HEK293T (cell line): ENCODE data around the gene CAMK2G.
"Not testable (repeated sequence)": the region's sequence is repeated elsewhere in the genome, so short reads cannot be mapped to it uniquely, and the experiment has no call there.

Source experiments
- ARNT ChIP-seq: fragments of 450-650 bp; IDR thresholded peaks from 2 replicates; pipeline ENCODE4 v1.6.1; 2017; ENCODE audit warnings: mild to moderate bottlenecking
- BHLHE40 ChIP-seq: fragments of 450-650 bp; IDR thresholded peaks from 2 replicates; pipeline ENCODE4 v1.6.1; 2016; ENCODE audit warnings: mild to moderate bottlenecking, moderate library complexity, borderline replicate concordance
- FOXA1 ChIP-seq: fragments of 450-650 bp; IDR thresholded peaks from 2 replicates; pipeline ENCODE4 v1.6.1; 2016; ENCODE audit warnings: mild to moderate bottlenecking
- FOXK2 ChIP-seq: fragments of 450-650 bp; IDR thresholded peaks from 2 replicates; pipeline ENCODE4 v1.6.1; 2016; ENCODE audit warnings: mild to moderate bottlenecking
- FOXM1 ChIP-seq: fragments of 450-650 bp; IDR thresholded peaks from 2 replicates; pipeline ENCODE4 v1.6.1; 2017; ENCODE audit warnings: mild to moderate bottlenecking, borderline replicate concordance
- HDGF ChIP-seq: fragments of 450-650 bp; IDR thresholded peaks from 2 replicates; pipeline ENCODE4 v1.6.1; 2017; ENCODE audit warnings: antibody characterized with exemption, borderline replicate concordance
- NFRKB ChIP-seq: fragments of 450-650 bp; IDR thresholded peaks from 2 replicates; pipeline ENCODE4 v1.6.1; 2016; ENCODE audit warnings: mild to moderate bottlenecking, moderate library complexity
- SP1 ChIP-seq: fragments of 450-650 bp; IDR thresholded peaks from 2 replicates; pipeline ENCODE4 v1.6.1; 2017
- SUZ12 ChIP-seq: fragments of 450-650 bp; IDR thresholded peaks from 2 replicates; pipeline ENCODE4 v1.6.1; 2016; ENCODE audit warnings: mild to moderate bottlenecking
- TARDBP ChIP-seq: fragments of 450-650 bp; IDR thresholded peaks from 2 replicates; pipeline ENCODE4 v1.6.1; 2016
- ZNF384 ChIP-seq: fragments of 450-650 bp; IDR thresholded peaks from 2 replicates; pipeline ENCODE4 v1.6.1; 2016

GRCh38 chr10:73795491-73795890, 78.9 kb downstream of the CAMK2G start:
- TF ChIP-seq SP1, BHLHE40, TARDBP, FOXM1, ZNF384, HDGF, NFRKB, ARNT, FOXA1, SUZ12, FOXK2: not testable (repeated sequence)
